ENCODE data around the gene RASSF8.

RASSF8 gene

GRCh38 chr12:25981597-25981996 is 23.1 kb downstream of the RASSF8 start:
- no peak for TF ChIP-seq CTCF (IDR thresholded peaks at IDR 0.05; ENCODE audit: low read depth, low read length)
- no peak overlapping the region for H3K4me3 ChIP-seq (ENCODE audit: low read depth, low read length)

- TF ChIP-seq CTCF (IDR thresholded peaks at IDR 0.05; ENCODE audit: low read depth, low read length) = no peak
These were observed 23.9 kb downstream of the RASSF8 start for GRCh38 chr12:25982416-25982815.

GRCh38 chr12:25983625-25984024 is 25.1 kb downstream of the RASSF8 start:
- H3K4me3 ChIP-seq (ENCODE audit: low read depth, low read length) = no peak overlapping the region
- TF ChIP-seq CTCF (IDR thresholded peaks at IDR 0.05; ENCODE audit: low read depth, low read length) = no peak

More at GRCh38 chr12:25982416-25982815, 23.9 kb downstream of the RASSF8 start:
- H3K4me3 ChIP-seq (ENCODE audit: low read depth, low read length) = no peak overlapping the region

- no peak for TF ChIP-seq CTCF (IDR thresholded peaks at IDR 0.05; ENCODE audit: low read depth, low read length)
- no peak overlapping the region for H3K4me3 ChIP-seq (ENCODE audit: low read depth, low read length)
These were observed 26.3 kb downstream of the RASSF8 start for GRCh38 chr12:25984759-25985158.

GRCh38 chr12:25985316-25986175 is 27.1 kb downstream of the RASSF8 start:
- no peak overlapping the region for H3K4me3 ChIP-seq (ENCODE audit: low read depth, low read length)
- TF ChIP-seq CTCF (IDR thresholded peaks at IDR 0.05; ENCODE audit: low read depth, low read length) = no peak

- H3K4me3 ChIP-seq (ENCODE audit: low read depth, low read length) = no peak overlapping the region
- no peak for TF ChIP-seq CTCF (IDR thresholded peaks at IDR 0.05; ENCODE audit: low read depth, low read length)
These were observed 27.7 kb downstream of the RASSF8 start for GRCh38 chr12:25986180-25986579.

GRCh38 chr12:25988505-25988904 is 30.0 kb downstream of the RASSF8 start:
- H3K4me3 ChIP-seq (ENCODE audit: low read depth, low read length) = no peak overlapping the region

More at GRCh38 chr12:25988505-25988904, 30.0 kb downstream of the RASSF8 start:
- no peak for TF ChIP-seq CTCF (IDR thresholded peaks at IDR 0.05; ENCODE audit: low read depth, low read length)

All from WI38 (cell line).